Endothelial cell (in vitro differentiated cells): ENCODE results near the gene TIMM44. TPM values are rescaled to one million over a fixed set of nuclear protein-coding genes. Genes with fewer than 3 reads are reported as not detected.

Experiments
- DNase-seq: peaks from one replicate; pipeline ENCODE4 v3.0.0; 2021; ENCODE audit warnings: low spot score
- H3K27ac Mint-ChIP-seq: one replicate; pipeline ENCODE4 v1.8.0; 2021; ENCODE audit warnings: mixed read lengths, inconsistent platforms; ENCODE audit not compliant: unreplicated experiment
- H3K27me3 Mint-ChIP-seq: one replicate; pipeline ENCODE4 v1.8.0; 2021; ENCODE audit warnings: mild to moderate bottlenecking, moderate library complexity, mixed read lengths, inconsistent platforms; ENCODE audit not compliant: unreplicated experiment
- H3K36me3 Mint-ChIP-seq: one replicate; pipeline ENCODE4 v1.8.0; 2021; ENCODE audit warnings: mild to moderate bottlenecking, low read depth, mixed read lengths, inconsistent platforms; ENCODE audit not compliant: unreplicated experiment
- H3K4me1 Mint-ChIP-seq: one replicate; pipeline ENCODE4 v1.8.0; 2021; ENCODE audit warnings: mild to moderate bottlenecking, mixed read lengths, inconsistent platforms; ENCODE audit not compliant: unreplicated experiment
- H3K4me3 Mint-ChIP-seq: one replicate; pipeline ENCODE4 v1.8.0; 2021; ENCODE audit warnings: mild to moderate bottlenecking, mixed read lengths, inconsistent platforms; ENCODE audit not compliant: unreplicated experiment
- H3K9me3 Mint-ChIP-seq: one replicate; pipeline ENCODE4 v1.8.0; 2021; ENCODE audit warnings: mixed read lengths, inconsistent platforms; ENCODE audit not compliant: unreplicated experiment
- CTCF ChIP-seq: fragments of 200-600 bp; sonication (generic); IDR thresholded peaks from one replicate; pipeline ENCODE4 v1.5.0; 2021; ENCODE audit warnings: antibody characterized with exemption; ENCODE audit not compliant: unreplicated experiment
- total RNA-seq: library from RNA; stranded (reverse); fragmentation: NEBNext Ultra II Directional; extraction: Animal tissue kit (Norgen Biotek cat#: 25700); gene quantifications from one replicate; pipeline ENCODE4 v1.2.1, GENCODE V29; 2021; ENCODE audit not compliant: unreplicated experiment

TIMM44 gene
- total RNA-seq, 1 donor from 2014 or later, result 46.5 TPM

- Mint-ChIP-seq H3K27me3 (peaks cover 16% of the 10 kb centered on the region), H3K4me1 (no peaks in the 10 kb centered on the region), H3K36me3 (peaks cover 14% of the 10 kb centered on the region), H3K27ac (no peak overlapping the region), H3K4me3 (peak overlapping the region; percentile 9), H3K9me3 (no peaks in the 10 kb centered on the region)
- no peak for TF ChIP-seq CTCF
- DNase-seq, result no peak
Observed at GRCh38 chr19:7941895-7942596, 1.4 kb downstream of the TIMM44 start.

- peaks cover 12% of the 10 kb centered on the region for H3K27me3 Mint-ChIP-seq
- no peaks in the 10 kb centered on the region for H3K9me3 Mint-ChIP-seq
- H3K4me3 Mint-ChIP-seq, result peak overlapping the region; percentile 52
- no peaks in the 10 kb centered on the region for H3K4me1 Mint-ChIP-seq
- peaks cover 14% of the 10 kb centered on the region for H3K36me3 Mint-ChIP-seq
- peak overlapping the region; percentile 48 for H3K27ac Mint-ChIP-seq
- DNase-seq, result no peak
- no peak for TF ChIP-seq CTCF
Observed at GRCh38 chr19:7940841-7941240, 2.6 kb downstream of the TIMM44 start.

- DNase-seq, result no peak
- Mint-ChIP-seq H3K36me3 (peaks cover 8% of the 10 kb centered on the region), H3K4me1 (no peaks in the 10 kb centered on the region), H3K4me3 (no peak overlapping the region), H3K9me3 (no peaks in the 10 kb centered on the region), H3K27ac (peak overlapping the region; percentile 52), H3K27me3 (peaks cover 2% of the 10 kb centered on the region)
- no peak for TF ChIP-seq CTCF
Observed at GRCh38 chr19:7934766-7935165, 8.7 kb downstream of the TIMM44 start.

GRCh38 chr19:7933828-7934725, 9.4 kb downstream of the TIMM44 start:
- H3K27ac Mint-ChIP-seq, result no peak overlapping the region
- H3K4me3 Mint-ChIP-seq, result no peak overlapping the region
- H3K4me1 Mint-ChIP-seq, result no peaks in the 10 kb centered on the region
- DNase-seq, result no peak
- no peaks in the 10 kb centered on the region for H3K9me3 Mint-ChIP-seq
- no peak for TF ChIP-seq CTCF
- peaks cover 2% of the 10 kb centered on the region for H3K27me3 Mint-ChIP-seq
- H3K36me3 Mint-ChIP-seq, result peaks cover 8% of the 10 kb centered on the region

- H3K27me3 Mint-ChIP-seq, result peaks cover 3% of the 10 kb centered on the region
- H3K36me3 Mint-ChIP-seq, result peaks cover 5% of the 10 kb centered on the region
- no peaks in the 10 kb centered on the region for H3K4me1 Mint-ChIP-seq
- DNase-seq, result no peak
- no peak overlapping the region for H3K27ac Mint-ChIP-seq
- H3K4me3 Mint-ChIP-seq, result no peak overlapping the region
- no peaks in the 10 kb centered on the region for H3K9me3 Mint-ChIP-seq
- TF ChIP-seq CTCF, result peak; percentile 43
Observed at GRCh38 chr19:7933411-7933810, 10.1 kb downstream of the TIMM44 start.
